ENCODE data around the gene PRTFDC1.

The PRTFDC1 gene

GRCh38 chr10:24844742-24845141, 107.7 kb downstream of the PRTFDC1 start:
- Histone ChIP-seq H3K4me2 (ENCODE audit: low read depth, low read length, poor library complexity, severe bottlenecking) (no peak overlapping the region), H3K79me2 (ENCODE audit: insufficient read depth, low read length) (no peaks in the 10 kb centered on the region)

GRCh38 chr10:24843256-24843655, 109.2 kb downstream of the PRTFDC1 start:
- TF ChIP-seq CTCF (IDR thresholded peaks at IDR 0.05; ENCODE audit: insufficient read depth, low read length, poor library complexity, severe bottlenecking) (no peak), EZH2phosphoT487 (conservative IDR thresholded peaks at IDR 0.05; ENCODE audit: low read length) (no peak)
- Histone ChIP-seq H3K9me2 (replicated peaks; ENCODE audit: insufficient read depth, low read length) (no peaks in the 10 kb centered on the region), H3K9me3 (ENCODE audit: insufficient read depth, low read length) (no peaks in the 10 kb centered on the region), H3F3A (ENCODE audit: insufficient read depth) (no peaks in the 10 kb centered on the region), H2AFZ (ENCODE audit: low read depth, low read length, severe bottlenecking) (no peak overlapping the region), H3K27ac (ENCODE audit: low read depth, low read length) (no peak overlapping the region), H3K9ac (ENCODE audit: low read length) (no peak overlapping the region), H3K4me3 (ENCODE audit: insufficient read depth, low read length, poor library complexity, severe bottlenecking) (no peak overlapping the region), H3K4me2 (ENCODE audit: low read depth, low read length, poor library complexity, severe bottlenecking) (no peak overlapping the region), H3K79me2 (ENCODE audit: insufficient read depth, low read length) (no peaks in the 10 kb centered on the region), H3K36me3 (ENCODE audit: low read length) (no peaks in the 10 kb centered on the region), H4K20me1 (ENCODE audit: low read depth, low read length) (no peaks in the 10 kb centered on the region), H3K27me3 (ENCODE audit: low read length) (no peaks in the 10 kb centered on the region)

More at GRCh38 chr10:24844742-24845141, 107.7 kb downstream of the PRTFDC1 start:
- Histone ChIP-seq H3K9me3 (ENCODE audit: insufficient read depth, low read length) (no peaks in the 10 kb centered on the region), H3F3A (ENCODE audit: insufficient read depth) (no peaks in the 10 kb centered on the region), H3K4me3 (ENCODE audit: insufficient read depth, low read length, poor library complexity, severe bottlenecking) (no peak overlapping the region), H3K27me3 (ENCODE audit: low read length) (no peaks in the 10 kb centered on the region), H3K36me3 (ENCODE audit: low read length) (no peaks in the 10 kb centered on the region), H4K20me1 (ENCODE audit: low read depth, low read length) (no peaks in the 10 kb centered on the region), H3K9ac (ENCODE audit: low read length) (no peak overlapping the region), H3K9me2 (replicated peaks; ENCODE audit: insufficient read depth, low read length) (no peaks in the 10 kb centered on the region), H3K27ac (ENCODE audit: low read depth, low read length) (no peak overlapping the region), H2AFZ (ENCODE audit: low read depth, low read length, severe bottlenecking) (no peak overlapping the region)
- TF ChIP-seq EZH2phosphoT487 (conservative IDR thresholded peaks at IDR 0.05; ENCODE audit: low read length) (no peak), CTCF (IDR thresholded peaks at IDR 0.05; ENCODE audit: insufficient read depth, low read length, poor library complexity, severe bottlenecking) (no peak)

GRCh38 chr10:24842856-24843255, 109.5 kb downstream of the PRTFDC1 start:
- Histone ChIP-seq H3K4me2 (ENCODE audit: low read depth, low read length, poor library complexity, severe bottlenecking) (no peak overlapping the region), H3K27ac (ENCODE audit: low read depth, low read length) (no peak overlapping the region), H3K9ac (ENCODE audit: low read length) (no peak overlapping the region), H3K9me2 (replicated peaks; ENCODE audit: insufficient read depth, low read length) (no peaks in the 10 kb centered on the region), H3K4me3 (ENCODE audit: insufficient read depth, low read length, poor library complexity, severe bottlenecking) (no peak overlapping the region), H3F3A (ENCODE audit: insufficient read depth) (no peaks in the 10 kb centered on the region), H3K79me2 (ENCODE audit: insufficient read depth, low read length) (no peaks in the 10 kb centered on the region), H3K36me3 (ENCODE audit: low read length) (no peaks in the 10 kb centered on the region), H4K20me1 (ENCODE audit: low read depth, low read length) (no peaks in the 10 kb centered on the region), H3K27me3 (ENCODE audit: low read length) (no peaks in the 10 kb centered on the region), H2AFZ (ENCODE audit: low read depth, low read length, severe bottlenecking) (no peak overlapping the region), H3K9me3 (ENCODE audit: insufficient read depth, low read length) (no peaks in the 10 kb centered on the region)
- no peak for TF ChIP-seq EZH2phosphoT487 (conservative IDR thresholded peaks at IDR 0.05; ENCODE audit: low read length)

GRCh38 chr10:24841530-24841929, 110.9 kb downstream of the PRTFDC1 start:
- TF ChIP-seq CTCF (IDR thresholded peaks at IDR 0.05; ENCODE audit: insufficient read depth, low read length, poor library complexity, severe bottlenecking) (no peak), EZH2phosphoT487 (conservative IDR thresholded peaks at IDR 0.05; ENCODE audit: low read length) (no peak)
- H2AFZ ChIP-seq (ENCODE audit: low read depth, low read length, severe bottlenecking) = no peak overlapping the region
- no peaks in the 10 kb centered on the region for H3K9me2 ChIP-seq (replicated peaks; ENCODE audit: insufficient read depth, low read length)

More at GRCh38 chr10:24841530-24841929, 110.9 kb downstream of the PRTFDC1 start:
- no peaks in the 10 kb centered on the region for H3K9me3 ChIP-seq (ENCODE audit: insufficient read depth, low read length)
- no peaks in the 10 kb centered on the region for H3K36me3 ChIP-seq (ENCODE audit: low read length)
- H3K27ac ChIP-seq (ENCODE audit: low read depth, low read length) = no peak overlapping the region
- H3K9ac ChIP-seq (ENCODE audit: low read length) = no peak overlapping the region
- H4K20me1 ChIP-seq (ENCODE audit: low read depth, low read length) = no peaks in the 10 kb centered on the region
- no peaks in the 10 kb centered on the region for H3K79me2 ChIP-seq (ENCODE audit: insufficient read depth, low read length)
- H3K27me3 ChIP-seq (ENCODE audit: low read length) = no peaks in the 10 kb centered on the region
- no peak overlapping the region for H3K4me3 ChIP-seq (ENCODE audit: insufficient read depth, low read length, poor library complexity, severe bottlenecking)
- H3K4me2 ChIP-seq (ENCODE audit: low read depth, low read length, poor library complexity, severe bottlenecking) = no peak overlapping the region
- H3F3A ChIP-seq (ENCODE audit: insufficient read depth) = no peaks in the 10 kb centered on the region
